GM19351 (cell line): ENCODE measurements around the gene GRIK1.

ENCODE experiments used
- ATAC-seq: cut with Tn5 transposase; IDR thresholded peaks from one replicate; pipeline ENCODE4 v1.9.1; 2021; ENCODE audit warnings: mild to moderate bottlenecking, moderate library complexity; ENCODE audit not compliant: unreplicated experiment

Gene GRIK1

GRCh38 chr21:29788752-29789151 lies 151.0 kb downstream of the GRIK1 start:
- no peak for ATAC-seq

GRCh38 chr21:29787361-29787909 lies 152.4 kb downstream of the GRIK1 start:
- no peak for ATAC-seq

GRCh38 chr21:29786496-29787360 lies 153.1 kb downstream of the GRIK1 start:
- ATAC-seq, result no peak

- ATAC-seq, result no peak
Measured at GRCh38 chr21:29777160-29777559, 162.6 kb downstream of the GRIK1 start.

- ATAC-seq, result no peak
Measured at GRCh38 chr21:29775462-29775861, 164.3 kb downstream of the GRIK1 start.

GRCh38 chr21:29771491-29772066 lies 168.2 kb downstream of the GRIK1 start:
- ATAC-seq, result no peak

- no peak for ATAC-seq
Measured at GRCh38 chr21:29763674-29764073, 176.1 kb downstream of the GRIK1 start.

GRCh38 chr21:29762570-29763082 lies 177.2 kb downstream of the GRIK1 start:
- no peak for ATAC-seq

GRCh38 chr21:29753216-29753615 lies 186.6 kb downstream of the GRIK1 start:
- no peak for ATAC-seq

GRCh38 chr21:29751473-29752185 lies 188.2 kb downstream of the GRIK1 start:
- ATAC-seq, result no peak

GRCh38 chr21:29749957-29750356 lies 189.8 kb downstream of the GRIK1 start:
- no peak for ATAC-seq

GRCh38 chr21:29749223-29749622 lies 190.6 kb downstream of the GRIK1 start:
- ATAC-seq, result no peak

GRCh38 chr21:29748391-29749167 lies 191.2 kb downstream of the GRIK1 start:
- ATAC-seq, result no peak

GRCh38 chr21:29741761-29742160 lies 198.0 kb downstream of the GRIK1 start:
- ATAC-seq, result no peak

- ATAC-seq, result no peak
Measured at GRCh38 chr21:29739176-29739575, 200.6 kb downstream of the GRIK1 start.

- no peak for ATAC-seq
Measured at GRCh38 chr21:29738730-29739129, 201.1 kb downstream of the GRIK1 start.

GRCh38 chr21:29737186-29737585 lies 202.6 kb downstream of the GRIK1 start:
- no peak for ATAC-seq

GRCh38 chr21:29730281-29730680 lies 209.5 kb downstream of the GRIK1 start:
- ATAC-seq, result no peak

- ATAC-seq, result no peak
Measured at GRCh38 chr21:29726044-29726443, 213.8 kb downstream of the GRIK1 start.

- no peak for ATAC-seq
Measured at GRCh38 chr21:29725025-29725736, 214.6 kb downstream of the GRIK1 start.
